ENCODE measurements around the gene PDE4D.

The PDE4D gene

GRCh38 chr5:59102437-59102836, 791.1 kb downstream of the PDE4D start:
- DNase-seq (ENCODE audit: low spot score) = no peak

- no peak for DNase-seq (ENCODE audit: low spot score)
Measured at GRCh38 chr5:59100875-59101274, 792.7 kb downstream of the PDE4D start.

GRCh38 chr5:59099995-59100345, 793.6 kb downstream of the PDE4D start:
- no peak for DNase-seq (ENCODE audit: low spot score)

DNA sequence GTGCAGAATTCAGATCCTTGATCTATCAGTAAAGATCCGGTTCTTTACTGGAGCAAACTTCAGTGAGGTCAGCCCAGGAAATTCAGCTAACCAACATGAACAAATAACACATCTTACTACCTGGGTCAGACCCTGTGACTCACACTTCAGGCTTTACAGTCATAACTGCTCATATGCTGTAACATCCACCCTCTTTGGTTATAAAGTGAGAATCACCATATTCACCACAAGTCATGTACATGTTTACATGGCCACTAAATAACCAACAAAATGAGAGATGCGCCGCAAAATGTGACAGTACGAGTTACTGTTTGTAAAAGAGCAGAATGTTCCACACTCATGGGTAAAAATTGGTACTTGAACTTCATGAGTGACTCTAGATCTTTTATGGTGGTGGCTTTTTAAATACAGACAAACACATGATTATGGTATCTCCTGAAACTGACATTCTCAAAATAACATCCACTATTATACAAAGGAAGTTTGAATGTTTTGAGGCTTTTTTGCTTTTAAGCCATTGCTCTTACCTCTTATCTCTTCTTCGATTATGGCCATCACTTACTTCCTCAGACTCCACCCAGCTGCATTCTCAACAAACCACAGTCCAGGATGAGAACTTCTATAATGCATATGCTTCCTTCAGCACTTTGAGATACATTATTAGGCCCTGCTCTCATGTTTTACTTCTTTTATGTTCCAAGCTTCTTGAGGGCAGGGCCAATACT, 794.1 kb downstream of the PDE4D start:
- peak; percentile 80 for DNase-seq (ENCODE audit: low spot score)

DNA sequence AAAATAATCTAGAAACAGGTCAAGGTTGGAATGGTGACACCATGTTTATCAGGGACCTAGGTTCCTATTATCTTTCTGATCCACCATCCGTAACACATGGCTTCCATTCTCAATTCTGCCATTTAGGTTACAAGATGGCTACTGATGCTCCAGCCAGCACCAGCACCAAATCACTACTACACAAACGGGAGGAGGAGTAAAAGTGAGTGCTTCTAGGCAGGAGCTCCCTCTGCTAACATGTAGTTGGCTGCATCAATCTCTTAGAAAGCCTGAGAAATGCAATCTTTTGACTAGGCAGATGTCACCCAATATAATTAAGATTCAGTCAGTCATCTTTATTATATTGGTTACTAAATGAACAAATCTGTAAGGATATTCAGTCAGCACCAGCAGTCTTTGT, 794.8 kb downstream of the PDE4D start:
- no peak for DNase-seq (ENCODE audit: low spot score)

- no peak for DNase-seq (ENCODE audit: low spot score)
Measured at GRCh38 chr5:59097712-59098111, 795.8 kb downstream of the PDE4D start.

GRCh38 chr5:59097116-59097515, 796.4 kb downstream of the PDE4D start:
- no peak for DNase-seq (ENCODE audit: low spot score)

DNA sequence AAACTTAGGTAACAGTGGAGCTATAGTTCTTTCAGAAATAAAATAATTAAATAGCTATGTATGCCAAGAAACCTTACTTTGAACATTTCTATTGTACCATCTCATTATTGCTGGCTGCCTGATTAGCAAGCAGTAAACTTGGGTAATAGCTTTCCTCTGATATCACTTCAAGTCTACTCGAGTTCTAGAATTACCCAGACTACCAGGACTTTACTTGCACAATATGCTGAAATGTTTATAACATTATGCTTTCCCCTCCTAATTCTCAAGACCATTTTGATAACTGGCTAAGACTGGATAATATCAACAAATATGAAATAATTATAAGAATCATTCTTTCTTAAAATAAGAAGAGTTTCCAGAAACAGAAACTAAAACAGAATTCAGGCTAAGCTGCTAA, 798.0 kb downstream of the PDE4D start:
- DNase-seq (ENCODE audit: low spot score) = no peak

DNA sequence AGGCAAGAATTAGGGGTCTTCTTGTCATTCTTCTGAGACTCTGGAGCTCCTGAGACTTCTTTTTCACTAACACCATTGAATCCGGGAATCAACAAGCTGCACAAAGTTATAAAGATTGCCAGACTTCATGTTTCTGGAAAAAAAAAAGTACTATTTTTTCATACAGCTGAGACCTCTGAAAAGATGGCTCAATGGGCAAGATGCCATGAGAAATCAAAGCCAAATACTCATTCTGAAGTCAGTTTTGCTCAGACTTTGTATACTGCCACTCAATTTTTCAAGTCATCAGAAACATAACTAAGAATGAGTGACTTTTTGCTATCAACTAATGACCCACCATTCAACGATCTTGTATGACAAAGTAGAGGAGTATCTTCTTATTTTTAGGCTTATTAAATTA, 798.7 kb downstream of the PDE4D start:
- no peak for DNase-seq (ENCODE audit: low spot score)

GRCh38 chr5:59093329-59093728, 800.2 kb downstream of the PDE4D start:
- DNase-seq (ENCODE audit: low spot score) = no peak

DNA sequence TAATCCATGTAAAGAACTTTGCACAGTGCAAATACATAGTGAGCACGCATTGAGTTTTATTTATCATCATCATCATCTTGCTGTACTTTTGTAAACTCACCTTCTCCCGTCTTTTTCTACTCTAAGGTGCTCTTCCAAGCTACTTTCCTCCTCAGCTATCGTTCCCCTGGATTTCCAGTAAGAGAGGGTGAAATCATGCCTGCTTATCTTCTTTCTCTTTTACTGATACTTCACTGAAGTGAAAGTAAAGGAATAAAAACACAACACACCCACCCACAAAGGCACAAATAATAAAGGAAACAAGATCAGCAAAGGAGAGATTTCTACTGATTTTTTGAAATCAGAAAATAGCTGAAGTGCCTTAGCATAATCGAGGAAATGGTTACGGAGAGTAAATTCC, 800.8 kb downstream of the PDE4D start:
- DNase-seq (ENCODE audit: low spot score) = no peak

DNA sequence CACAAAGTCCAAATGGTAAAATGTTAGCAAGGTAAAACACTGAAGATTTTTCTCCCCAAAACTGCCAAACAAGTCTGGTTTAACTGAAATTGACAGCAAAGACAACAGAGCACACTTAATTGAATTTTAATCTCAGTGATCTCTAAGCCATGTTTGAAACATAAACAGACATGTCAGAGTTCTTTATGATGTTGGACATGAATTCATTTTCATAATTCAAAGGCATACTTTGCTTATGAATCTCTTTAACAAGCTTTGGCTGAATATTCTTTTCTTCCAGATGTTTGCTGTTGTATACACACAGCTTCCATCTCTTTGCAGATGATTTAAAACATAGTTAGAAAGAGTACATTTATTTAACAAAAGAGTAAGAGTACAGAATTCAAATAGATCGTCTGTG, 801.6 kb downstream of the PDE4D start:
- no peak for DNase-seq (ENCODE audit: low spot score)

GRCh38 chr5:59090323-59090722, 803.2 kb downstream of the PDE4D start:
- no peak for DNase-seq (ENCODE audit: low spot score)

GRCh38 chr5:59089767-59090166, 803.8 kb downstream of the PDE4D start:
- DNase-seq (ENCODE audit: low spot score) = no peak

DNA sequence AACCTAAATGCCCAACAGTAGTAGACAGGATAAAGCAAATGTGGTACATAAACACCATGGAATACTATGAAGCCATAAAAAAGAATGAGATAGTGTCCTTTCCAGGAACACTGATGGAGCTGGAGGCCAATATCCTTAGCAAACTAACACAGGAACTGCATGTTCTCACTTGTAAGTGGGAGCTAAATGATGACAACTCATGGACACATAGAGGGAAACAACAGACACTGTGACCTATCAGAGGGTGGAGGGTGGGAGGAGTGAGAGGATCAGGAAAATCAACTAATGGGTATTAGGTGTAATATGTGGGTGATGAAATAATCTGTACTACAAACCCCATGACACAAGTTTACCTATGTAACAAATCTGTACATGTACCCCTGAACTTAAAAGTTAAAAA, 805.0 kb downstream of the PDE4D start:
- DNase-seq (ENCODE audit: low spot score) = no peak

DNA sequence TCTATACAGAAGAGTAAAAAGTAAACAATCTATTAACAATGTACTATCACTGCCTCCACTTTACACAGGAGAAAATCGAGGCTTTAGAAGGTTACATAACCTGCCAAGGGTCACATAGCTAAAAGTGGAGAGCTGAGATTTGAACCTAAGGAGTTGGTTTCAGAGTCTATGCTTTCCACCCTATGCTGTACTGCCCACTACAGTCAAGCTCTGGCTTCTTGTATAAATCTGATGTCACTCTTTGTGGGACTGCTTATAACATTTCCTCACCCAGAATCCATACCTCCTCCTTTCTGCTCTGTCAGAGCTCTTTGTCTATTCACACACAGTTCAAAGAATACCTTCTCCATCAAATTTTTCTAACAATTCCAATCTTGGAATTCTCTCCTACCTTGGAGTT, 807.5 kb downstream of the PDE4D start:
- no peak for DNase-seq (ENCODE audit: low spot score)

DNA sequence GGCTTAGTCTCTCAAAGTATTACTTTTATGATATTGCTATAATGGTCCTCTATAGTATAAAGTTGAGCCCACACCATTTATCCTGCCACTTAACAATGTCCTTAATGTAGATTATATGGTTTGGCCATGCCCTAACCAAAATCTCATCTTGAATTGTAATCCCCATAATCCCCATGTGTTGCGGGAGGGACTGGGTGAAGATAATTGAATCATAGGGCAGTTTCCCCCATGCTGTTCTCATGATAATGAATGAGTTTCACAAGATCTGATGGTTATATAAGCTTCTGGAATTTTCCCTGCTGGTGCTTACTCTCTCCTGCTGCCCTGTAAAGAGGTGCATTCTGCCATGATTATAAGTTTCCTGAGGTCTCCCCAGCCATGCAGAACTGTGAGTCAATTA, 811.8 kb downstream of the PDE4D start:
- DNase-seq (ENCODE audit: low spot score) = no peak

GRCh38 chr5:59079622-59080620, 813.6 kb downstream of the PDE4D start:
- no peak for DNase-seq (ENCODE audit: low spot score)

- no peak for DNase-seq (ENCODE audit: low spot score)
Measured at GRCh38 chr5:59071755-59072549, 821.6 kb downstream of the PDE4D start.

DNA sequence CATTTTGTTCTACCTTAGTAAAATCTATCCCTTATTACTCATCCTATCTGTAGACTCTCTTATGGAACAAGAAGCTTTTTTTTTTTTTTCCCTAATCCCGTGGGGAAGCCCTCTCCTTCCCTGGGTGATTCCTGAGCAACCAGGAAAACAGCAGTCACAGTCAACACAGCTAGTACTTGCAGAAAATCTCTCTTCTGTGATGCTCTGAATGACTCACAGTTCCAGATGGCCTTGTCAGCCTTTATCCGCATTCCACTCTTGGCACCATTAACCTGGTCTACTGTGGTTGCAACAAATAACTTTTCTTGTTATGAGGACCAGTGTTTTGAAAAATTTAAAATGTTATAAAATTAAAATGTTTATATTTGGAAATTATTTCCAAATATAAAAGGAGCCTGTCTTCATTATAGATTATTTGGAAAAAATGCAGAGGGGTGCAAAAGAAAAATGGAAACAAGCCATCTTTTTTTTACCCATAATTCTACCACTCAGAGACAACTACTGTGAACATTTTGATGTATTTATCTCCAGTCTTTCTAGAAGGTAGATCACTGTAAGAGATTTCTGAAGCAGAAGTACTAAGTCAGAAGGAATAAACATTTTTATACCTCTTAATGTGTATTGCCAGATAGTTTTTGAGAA, 824.0 kb downstream of the PDE4D start:
- no peak for DNase-seq (ENCODE audit: low spot score)

- no peak for DNase-seq (ENCODE audit: low spot score)
Measured at GRCh38 chr5:59067956-59068656, 825.4 kb downstream of the PDE4D start.

Data from CD4-positive, alpha-beta T cell treated with Interleukin-2 at 100 ng/mL for 4 hours (primary cell).